B cell (primary cell): ENCODE measurements around the gene MTX1.

ENCODE experiments used
- CTCF ChIP-seq: fragments of 200-600 bp; IDR thresholded peaks from one replicate; pipeline ENCODE4 v1.8.0; 2022; ENCODE audit warnings: antibody characterized with exemption, mild to moderate bottlenecking
- EZH2 ChIP-seq: IDR thresholded peaks from 2 replicates; pipeline ENCODE4 v1.6.1; 2012; ENCODE audit warnings: borderline replicate concordance, low read depth, mild to moderate bottlenecking, moderate library complexity, low read length; ENCODE audit not compliant: insufficient read depth, poor library complexity, severe bottlenecking

GRCh38 chr1:155245163-155245524 is 36.6 kb downstream of the MTX1 start:
- TF ChIP-seq CTCF, result no peak
- no peak for TF ChIP-seq EZH2
